HepG2 (cell line): ENCODE results near the gene CYCS.

Source experiments
- ZNF253 ChIP-seq: sonication (generic); formaldehyde crosslinking; IDR thresholded peaks from 2 replicates; pipeline ENCODE4 v1.8.0; 2022; ENCODE audit warnings: mild to moderate bottlenecking, missing genetic modification reagents, borderline replicate concordance
- ZNF512 ChIP-seq: sonication (generic); formaldehyde crosslinking; IDR thresholded peaks from 2 replicates; pipeline ENCODE4 v1.4.0; 2020; ENCODE audit warnings: mild to moderate bottlenecking, missing genetic modification reagents

- TF ChIP-seq ZNF512 (no peak), ZNF253 (no peak)
These were observed 23.2 kb downstream of the CYCS start for GRCh38 chr7:25101817-25102216.
